A172 (cell line): ENCODE measurements around the gene UBE4B. TPM values are rescaled to one million over a fixed set of nuclear protein-coding genes. Genes with fewer than 3 reads are reported as not detected.
"Not testable (repeated sequence)": the region's sequence is repeated elsewhere in the genome, so short reads cannot be mapped to it uniquely, and the experiment has no call there.

Experiments
- DNase-seq: peaks from one replicate; pipeline ENCODE4 v3.0.0-alpha.2; 2015; ENCODE audit warnings: low spot score
- total RNA-seq: library from RNA; depleted of rRNA; stranded (reverse); fragments of >200 nt; shearing (Covaris generic); gene quantifications from 2 replicates; pipeline ENCODE4 v1.2.3, GENCODE V29; 2014

UBE4B gene
- total RNA-seq, 1 experiment from 2014 or later: 23.5 TPM

GRCh38 chr1:10071640-10072039 lies 38.9 kb downstream of the UBE4B start:
- DNase-seq: no peak

DNA sequence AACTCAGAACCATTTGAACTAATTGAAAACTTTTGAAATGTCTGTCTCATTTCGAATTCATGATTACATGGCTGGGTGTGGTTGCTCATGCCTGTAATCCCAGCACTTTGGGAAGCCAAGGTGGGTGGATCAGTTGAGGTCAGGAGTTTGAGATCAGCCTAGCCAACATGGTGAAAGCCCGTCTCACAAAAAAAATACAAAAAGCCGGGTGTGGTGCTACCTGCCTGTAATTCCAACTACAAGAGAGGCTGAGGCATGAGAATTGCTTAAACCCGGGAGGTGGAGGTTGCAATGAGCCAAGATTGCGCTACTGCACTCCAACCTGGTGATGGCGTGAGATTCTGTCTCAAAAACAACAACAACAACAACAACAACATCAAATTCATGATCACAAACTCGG lies 40.6 kb downstream of the UBE4B start:
- not testable (repeated sequence) for DNase-seq

DNA sequence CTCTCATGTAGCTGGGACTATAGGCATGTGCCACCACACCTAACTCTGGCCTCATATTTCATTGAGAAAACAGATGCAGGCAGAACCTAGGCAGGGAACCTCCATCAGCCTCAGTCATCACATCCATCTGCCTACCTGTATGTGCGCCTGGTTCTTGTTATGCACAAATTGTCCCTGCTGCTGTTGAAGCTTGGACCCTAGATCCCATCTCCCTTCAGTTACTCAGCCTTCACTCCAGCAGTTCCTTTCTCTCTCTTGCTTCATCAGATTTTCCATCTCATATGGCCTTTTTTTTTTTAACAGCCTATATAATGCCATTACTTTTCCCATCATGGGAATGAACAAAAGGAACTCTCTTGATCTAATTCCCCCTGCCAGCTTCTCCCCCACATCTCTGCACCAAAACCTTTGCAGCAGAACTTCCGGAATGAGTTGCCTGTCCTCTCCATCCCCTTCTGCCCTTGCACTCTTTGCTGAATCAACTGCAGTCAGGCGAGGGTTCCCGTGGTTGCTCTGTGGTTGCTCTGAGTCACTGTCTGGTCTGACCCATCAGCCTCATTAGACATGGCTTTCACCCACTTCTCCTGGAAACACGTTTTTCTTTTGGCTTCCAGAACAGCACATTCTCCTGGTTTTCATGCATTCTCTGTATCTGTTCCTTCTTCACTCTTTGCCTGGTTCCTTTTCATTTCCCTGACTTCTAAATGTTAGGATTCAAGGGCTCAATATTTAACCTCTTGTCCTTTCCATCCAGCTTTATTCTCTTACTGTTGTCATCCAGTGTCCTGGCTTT lies 41.5 kb downstream of the UBE4B start:
- DNase-seq: peak; percentile 89

GRCh38 chr1:10074852-10075730 lies 42.3 kb downstream of the UBE4B start:
- DNase-seq: no peak

DNA sequence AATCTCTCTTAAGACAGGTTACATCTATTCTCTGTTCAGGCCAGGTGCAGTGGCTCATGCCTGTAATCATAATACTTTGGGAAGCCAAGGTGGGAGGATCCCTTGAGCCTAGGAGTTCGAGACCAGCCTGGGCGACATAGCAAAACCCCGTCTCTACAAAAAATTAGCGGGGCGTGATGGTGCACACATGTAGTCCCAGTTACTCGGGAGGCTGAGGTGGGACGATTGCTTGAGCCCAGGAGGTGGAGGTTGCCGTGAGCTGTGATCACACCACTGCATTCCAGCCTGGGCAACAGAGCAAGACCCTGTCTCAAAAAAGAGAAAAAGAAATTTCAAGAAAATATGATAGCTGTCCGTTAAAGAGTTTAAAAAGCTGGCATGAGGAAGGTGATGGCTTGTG lies 43.0 kb downstream of the UBE4B start:
- DNase-seq: no peak

GRCh38 chr1:10078494-10078893 lies 45.7 kb downstream of the UBE4B start:
- no peak for DNase-seq

GRCh38 chr1:10080523-10080922 lies 47.8 kb downstream of the UBE4B start:
- DNase-seq: no peak

- no peak for DNase-seq
Measured at GRCh38 chr1:10082785-10083479, 50.2 kb downstream of the UBE4B start.

DNA sequence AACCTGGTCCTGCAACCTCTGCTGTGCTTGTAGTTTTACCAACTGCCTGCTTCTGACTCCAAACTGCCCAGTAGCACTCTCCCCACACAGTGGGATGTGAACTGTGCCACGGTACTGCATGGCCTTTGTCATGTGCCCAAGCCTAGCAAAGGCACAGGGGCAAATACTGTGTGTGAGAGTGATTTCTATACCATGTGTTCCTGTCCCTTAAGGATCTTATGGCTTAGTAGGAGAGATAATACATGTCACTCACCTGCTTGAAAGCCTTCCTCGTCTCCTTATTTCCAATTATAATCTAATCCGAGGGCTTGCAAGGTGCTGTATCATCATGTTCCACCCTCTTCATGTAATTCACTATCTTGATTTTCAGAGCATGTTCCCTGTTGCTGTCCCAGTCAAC lies 51.3 kb downstream of the UBE4B start:
- no peak for DNase-seq

- no peak for DNase-seq
Measured at GRCh38 chr1:10085076-10085475, 52.3 kb downstream of the UBE4B start.

DNA sequence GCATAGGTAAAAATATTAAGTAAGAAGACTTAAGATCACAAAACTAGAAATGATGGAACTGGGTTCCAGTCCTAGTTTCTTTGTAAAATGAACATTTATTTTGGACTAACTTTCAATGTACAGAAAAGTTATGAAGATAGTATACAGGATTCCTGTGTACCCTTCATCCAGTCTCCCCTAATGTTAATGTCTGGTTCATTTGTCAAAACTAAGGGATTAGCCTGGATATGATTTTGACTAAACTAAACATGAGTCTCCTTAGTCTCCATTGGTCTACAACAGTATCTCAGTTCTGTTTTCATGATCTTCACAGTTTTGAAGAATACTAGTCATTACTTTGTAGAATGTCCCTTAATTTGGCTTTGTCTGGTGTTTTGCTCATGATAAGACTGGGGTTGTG lies 54.5 kb downstream of the UBE4B start:
- DNase-seq: no peak

DNA sequence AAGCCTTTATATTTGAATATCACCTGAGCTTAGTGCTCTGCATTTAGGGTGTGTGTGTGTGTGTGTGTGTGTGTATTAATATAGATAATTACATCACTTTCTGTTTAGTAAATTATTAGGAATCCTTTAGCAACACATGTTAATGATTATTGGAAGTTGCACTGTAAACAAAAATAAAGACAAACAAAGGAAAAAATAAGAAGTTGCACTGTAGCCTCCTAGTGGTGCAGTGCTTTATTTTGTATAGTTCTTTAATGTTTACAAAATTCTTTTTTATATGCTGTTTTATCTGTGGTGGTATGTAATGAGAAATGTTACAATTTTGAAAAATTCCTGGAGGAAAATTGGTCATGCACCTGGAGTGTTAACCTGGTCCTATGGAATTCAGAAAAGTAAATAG lies 69.2 kb downstream of the UBE4B start:
- DNase-seq: no peak

GRCh38 chr1:10103193-10103592 lies 70.4 kb downstream of the UBE4B start:
- no peak for DNase-seq

DNA sequence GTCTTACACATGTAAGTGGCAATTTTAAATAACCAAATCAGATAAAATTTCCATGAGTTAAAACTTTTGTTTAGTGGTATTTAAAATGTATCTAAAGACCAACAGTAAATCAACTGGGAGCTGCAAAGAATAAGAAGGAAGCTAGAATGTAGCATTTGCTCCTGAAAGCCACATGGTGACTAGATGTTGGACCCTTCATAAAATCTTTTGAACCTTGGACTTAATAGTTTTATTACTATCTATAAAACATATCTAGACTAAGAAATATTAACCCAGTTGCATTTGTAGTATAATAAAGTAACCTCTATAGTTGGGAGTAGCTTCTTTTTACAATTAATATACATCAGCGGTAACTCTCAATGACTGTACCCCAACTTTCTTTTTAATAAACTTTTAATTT lies 72.1 kb downstream of the UBE4B start:
- DNase-seq: no peak

DNA sequence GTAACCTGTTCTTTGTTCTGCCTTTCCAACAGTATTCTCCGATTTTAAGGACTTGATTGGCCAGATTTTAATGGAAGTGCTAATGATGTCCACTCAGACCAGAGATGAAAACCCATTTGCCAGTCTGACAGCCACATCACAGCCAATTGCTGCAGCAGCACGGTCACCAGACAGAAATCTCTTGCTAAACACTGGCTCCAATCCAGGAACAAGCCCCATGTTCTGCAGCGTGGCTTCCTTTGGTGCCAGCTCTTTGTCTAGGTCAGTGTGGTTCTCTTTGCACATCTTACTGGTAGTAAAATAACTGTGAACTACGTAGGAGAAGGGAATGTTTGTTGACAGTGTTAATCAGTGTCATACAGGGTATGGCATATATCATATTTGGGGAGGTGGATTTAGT lies 72.7 kb downstream of the UBE4B start:
- DNase-seq: no peak

- DNase-seq: no peak
Measured at GRCh38 chr1:10106241-10106640, 73.5 kb downstream of the UBE4B start.

GRCh38 chr1:10106756-10107475 lies 74.2 kb downstream of the UBE4B start:
- no peak for DNase-seq

DNA sequence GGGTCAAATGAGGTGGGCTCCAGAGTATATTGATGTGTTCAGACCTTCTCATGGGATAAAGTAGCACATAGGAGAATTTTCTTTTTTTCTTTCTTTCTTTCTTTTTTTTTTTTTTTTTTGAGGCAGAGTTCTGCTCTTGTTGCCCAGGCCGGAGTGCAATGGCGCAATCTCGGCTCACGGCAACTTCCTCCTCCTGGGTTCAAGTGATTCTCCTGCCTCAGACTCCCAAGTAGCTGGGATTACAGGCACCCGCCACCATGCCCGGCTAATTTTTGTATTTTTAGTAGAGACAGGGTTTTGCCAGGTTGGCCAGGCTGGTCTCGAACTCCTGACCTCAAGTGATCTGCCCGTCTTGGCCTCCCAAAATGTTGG lies 74.7 kb downstream of the UBE4B start:
- not testable (repeated sequence) for DNase-seq

DNA sequence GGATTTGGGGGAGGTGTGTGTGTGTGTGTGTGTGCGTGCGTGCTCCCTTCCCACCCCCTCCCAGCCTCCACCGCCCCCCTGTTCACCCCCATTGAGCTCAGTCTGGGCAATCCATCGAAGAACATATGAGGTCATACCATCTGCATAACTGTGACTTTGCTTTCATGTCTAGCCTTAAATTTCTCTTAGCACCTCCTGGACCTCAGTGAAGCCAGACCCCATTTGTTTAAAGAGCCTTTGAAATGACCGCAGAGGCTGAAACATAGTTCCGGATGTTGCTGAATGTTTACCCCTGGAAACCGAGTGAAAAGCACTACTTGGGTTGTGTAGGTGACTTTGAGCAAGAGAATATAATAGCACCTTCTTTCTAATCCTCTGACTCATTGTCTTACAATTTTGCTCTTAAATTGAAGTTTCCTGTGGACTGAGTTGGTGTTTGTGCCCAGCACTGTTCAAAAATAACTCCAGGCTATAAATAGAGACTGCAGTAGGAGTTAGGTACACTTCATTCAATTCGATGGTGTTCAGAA lies 75.4 kb downstream of the UBE4B start:
- DNase-seq: peak; percentile 83

DNA sequence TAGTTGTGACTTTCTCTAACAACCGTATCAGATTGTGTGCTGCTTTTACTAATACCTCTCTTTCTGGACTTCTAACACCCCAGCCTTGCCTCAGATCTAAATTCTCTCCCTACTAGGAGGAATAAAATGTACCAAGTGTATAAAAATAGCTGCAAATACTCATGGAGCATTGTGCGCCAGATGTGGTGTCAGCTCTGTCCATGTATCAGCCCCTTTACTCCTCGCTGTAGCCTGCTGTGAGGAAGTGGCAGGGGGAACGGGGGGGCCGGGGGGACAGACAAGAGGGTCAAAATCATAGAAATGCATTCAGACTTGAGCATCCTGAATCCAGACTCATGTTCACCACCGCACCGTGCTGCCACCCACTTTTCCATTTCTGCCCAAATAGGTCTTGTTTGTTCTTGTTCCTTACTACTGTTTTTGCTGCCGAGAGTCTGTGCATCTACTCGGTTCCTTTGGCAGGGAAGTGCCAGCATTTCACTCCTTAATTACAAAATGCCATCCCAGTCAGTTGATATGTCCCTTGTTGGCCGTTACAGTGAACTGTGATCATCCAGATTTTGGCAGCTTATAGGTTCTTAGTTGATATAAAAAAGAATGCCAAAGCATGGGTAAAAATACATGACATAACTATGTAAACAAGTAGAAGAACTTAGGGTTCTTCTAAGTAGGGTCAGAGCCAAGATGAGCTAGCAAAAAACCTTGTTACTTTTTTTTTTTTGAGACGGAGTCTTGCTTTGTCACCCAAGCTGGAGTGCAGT lies 76.4 kb downstream of the UBE4B start:
- no peak for DNase-seq

GRCh38 chr1:10113501-10113900 lies 80.7 kb downstream of the UBE4B start:
- DNase-seq: no peak
